HepG2 (cell line): ENCODE results near the gene CAPN10. TPM values are rescaled to one million over a fixed set of nuclear protein-coding genes. Genes with fewer than 3 reads are reported as not detected.

Source experiments
- ATAC-seq: fragments of 200-7000 bp; cut with Tn5 transposase; 3 replicates; pipeline ENCODE4 v1.9.1; 2020; ENCODE audit warnings: mild to moderate bottlenecking, moderate library complexity
- BruUV-seq: library from RNA; stranded (reverse); fragments of 400-500 nt; replicated peaks from 2 replicates; lab custom pipeline; 2021; lab: Mats Ljungman, UMichigan
- CTCF ChIA-PET: fragments of 300-600 bp; formaldehyde crosslinking; extraction: SDS; loops from one replicate; lab custom pipeline; 2021; ENCODE audit warnings: low total read pairs, inconsistent platforms, low intra/inter-chr PET ratio; lab: Yijun Ruan, JAX
- POLR2A ChIA-PET: fragments of 350-600 bp; sonication (Branson Sonifier 250); formaldehyde crosslinking; loops from one replicate; lab custom pipeline; 2020; ENCODE audit warnings: antibody characterized with exemption, inconsistent platforms; lab: Yijun Ruan, JAX
- DNase-seq: peaks from one replicate; pipeline ENCODE4 v3.0.0-alpha.2; 2015; ENCODE audit warnings: low spot score
- FAIRE-seq: peaks from 3 replicates; lab custom pipeline; 2011; peaks lifted over from hg19 to GRCh38; lab: Jason Lieb, UNC
- H2AFZ ChIP-seq: one replicate; pipeline ENCODE4 v1.6.1; 2011; ENCODE audit warnings: low read length, inconsistent platforms
- H3K27ac ChIP-seq: fragments of 300-600 bp; 3 replicates; pipeline ENCODE4 v1.8.0; 2011; ENCODE audit warnings: mixed run types, mild to moderate bottlenecking, mixed read lengths, low read length, inconsistent platforms; ENCODE audit not compliant: insufficient read depth; ENCODE audit errors: extremely low read length
- H3K27me3 ChIP-seq, 2 experiments: fragments of 200-600 bp in 1 of 2; 2 replicates in 1 of 2; 3 replicates in 1 of 2; pipeline versions ENCODE4 v1.6.0 to v1.8.0; 2011; ENCODE audit warnings: low read length in 2 of 2, mild to moderate bottlenecking in 2 of 2, moderate library complexity in 2 of 2, inconsistent platforms in 1 of 2; ENCODE audit not compliant: insufficient read depth in 2 of 2, control insufficient read depth in 1 of 2
- H3K36me3 ChIP-seq, 2 experiments: fragments of 200-600 bp in 1 of 2; replicated peaks in 1 of 2; 2 replicates in 1 of 2; 3 replicates in 1 of 2; pipeline versions ENCODE4 v1.5.1 to v1.8.0; 2011; ENCODE audit warnings: low read length in 2 of 2, inconsistent platforms in 1 of 2; ENCODE audit not compliant: insufficient read depth in 2 of 2, control insufficient read depth in 1 of 2
- H3K4me1 ChIP-seq: 2 replicates; pipeline ENCODE4 v1.5.1; 2012; ENCODE audit warnings: low read length, inconsistent platforms; ENCODE audit not compliant: insufficient read depth
- H3K4me2 ChIP-seq: 2 replicates; pipeline ENCODE4 v1.6.0; 2011; ENCODE audit warnings: low read depth, low read length, inconsistent platforms
- H3K4me3 ChIP-seq, 3 experiments: fragments of 200-600 bp in 1 of 3; sonication (generic), shearing (Covaris generic) in 1 of 3; replicated peaks in 1 of 3; 2 replicates each; pipeline ENCODE4 v1.5.1; 2011 to 2016; ENCODE audit warnings: low read length in 3 of 3, inconsistent platforms in 2 of 3, low read depth in 2 of 3, mild to moderate bottlenecking in 2 of 3, control low read depth in 1 of 3, mixed read lengths in 1 of 3; ENCODE audit not compliant: insufficient read depth in 1 of 3
- H3K79me2 ChIP-seq: one replicate; pipeline ENCODE4 v1.6.1; 2011; ENCODE audit warnings: low read length, inconsistent platforms; ENCODE audit not compliant: insufficient read depth
- H3K9ac ChIP-seq: 2 replicates; pipeline ENCODE4 v1.6.0; 2011; ENCODE audit warnings: mild to moderate bottlenecking, low read depth, low read length, inconsistent platforms; ENCODE audit not compliant: insufficient read depth
- H3K9me3 ChIP-seq: 2 replicates; pipeline ENCODE4 v1.5.1; 2012; ENCODE audit warnings: mild to moderate bottlenecking, low read length
- H4K20me1 ChIP-seq: 2 replicates; pipeline ENCODE4 v1.6.0; 2011; ENCODE audit warnings: inconsistent platforms, mild to moderate bottlenecking, low read length, moderate library complexity; ENCODE audit not compliant: insufficient read depth
- AGO1 ChIP-seq: fragments of 200-400 bp; formaldehyde crosslinking; IDR thresholded peaks from 2 replicates; pipeline ENCODE4 v1.6.1; 2017; ENCODE audit warnings: mild to moderate bottlenecking, low read depth, low read length, moderate library complexity; ENCODE audit not compliant: poor library complexity, severe bottlenecking
- AGO2 ChIP-seq: fragments of 200-400 bp; formaldehyde crosslinking; optimal IDR thresholded peaks from 2 replicates; pipeline ENCODE3; 2017; ENCODE audit warnings: mild to moderate bottlenecking, low read depth, low read length, moderate library complexity
- POLR2A ChIP-seq, 2 experiments: IDR thresholded peaks; 2 replicates each; pipeline ENCODE4 v1.6.1; 2011; ENCODE audit warnings: low read depth in 2 of 2, low read length in 2 of 2, mild to moderate bottlenecking in 1 of 2, moderate library complexity in 1 of 2; ENCODE audit not compliant: insufficient read depth in 1 of 2
- SP140L ChIP-seq: sonication (generic); formaldehyde crosslinking; IDR thresholded peaks from 2 replicates; pipeline ENCODE4 v1.4.0; 2020; ENCODE audit warnings: missing genetic modification reagents, borderline replicate concordance
- ZBTB14 ChIP-seq: sonication (generic); formaldehyde crosslinking; IDR thresholded peaks from 2 replicates; pipeline ENCODE4 v1.4.0; 2020; ENCODE audit warnings: missing genetic modification reagents
- ZFP36 ChIP-seq: fragments of 150-350 bp; IDR thresholded peaks from 2 replicates; pipeline ENCODE4 v1.6.1; 2018; ENCODE audit warnings: borderline replicate concordance, low read length, low read depth; ENCODE audit not compliant: partially characterized antibody
- ZFYVE20 ChIP-seq: sonication (generic); formaldehyde crosslinking; IDR thresholded peaks from 2 replicates; pipeline ENCODE4 v1.8.0; 2023; ENCODE audit warnings: low read depth, mild to moderate bottlenecking, moderate library complexity, missing genetic modification reagents, borderline replicate concordance
- ZNF275 ChIP-seq: sonication (generic); formaldehyde crosslinking; IDR thresholded peaks from 2 replicates; pipeline ENCODE4 v1.8.0; 2022; ENCODE audit warnings: missing genetic modification reagents, mild to moderate bottlenecking, inconsistent platforms, borderline replicate concordance
- ZNF788 ChIP-seq: sonication (generic); formaldehyde crosslinking; IDR thresholded peaks from 2 replicates; pipeline ENCODE4 v1.5.0; 2020; ENCODE audit warnings: mild to moderate bottlenecking, missing genetic modification reagents, borderline replicate concordance
- WGBS: methylation state at CpG from one replicate; pipeline ENCODE4 v1.1.6; 2017; ENCODE audit warnings: low lambda C conversion rate; 5-methylcytosine and 5-hydroxymethylcytosine counted together
- in situ Hi-C: cut with HindIII; loops from 2 replicates; pipeline ENCODE4 v1.10.0; 2017; ENCODE audit warnings: low pct_unique_long_range_greater_than_20kb; ENCODE audit not compliant: extremely low pct_ligation_motif_present
- intact Hi-C: fragments of 100-400 bp; cut with micrococcal nuclease; formaldehyde crosslinking; loops from one replicate; pipeline ENCODE4 v1.10.0; 2022; ENCODE audit not compliant: unreplicated experiment
- polyA plus RNA-seq, 8 experiments: library from polyadenylated mRNA; depleted of rRNA in 3 of 8; stranded (reverse) in 7 of 8; unstranded in 1 of 8; fragments of >200 nt; fragmentation: Illumina TruSeq in 4 of 8; extraction: Trizol in 4 of 8; gene quantifications; 2 replicates each; pipeline versions ENCODE4 v1.2.1 to v1.2.3, GENCODE V29; 2011 to 2016; ENCODE audit warnings: low read depth in 4 of 8, missing spikeins in 1 of 8, mixed read lengths in 1 of 8; ENCODE audit not compliant: insufficient read depth in 1 of 8
- total RNA-seq, 5 experiments: library from RNA; depleted of rRNA; stranded (reverse); fragments of >200 nt; fragmentation: Illumina TruSeq; extraction: Trizol; gene quantifications; 2 replicates each; pipeline ENCODE4 v1.2.3, GENCODE V29; 2016; ENCODE audit warnings: low read depth in 1 of 5

The CAPN10 gene
- total and polyA plus RNA-seq, 2 of the 13 experiments (the other 11 are each of a cell fraction or from before 2014, with no cell fraction given), result 27.6 to 32.4 TPM

GRCh38 chr2:240578488-240578887 is 8.0 kb upstream of the CAPN10 start:
- 100% methylated on average over 6 of the region's 8 CpGs for WGBS
- Histone ChIP-seq H3K36me3 (peaks cover 3 to 13% of the 10 kb centered on the region in 2 experiments; a peak in 4 of 5 replicates), H3K4me3 (no peak overlapping the region), H3K4me2 (no peak overlapping the region), H3K27me3 (no peaks in the 10 kb centered on the region), H3K4me1 (peaks cover 48% of the 10 kb centered on the region), H3K9ac (no peak overlapping the region), H3K79me2 (peaks cover 27% of the 10 kb centered on the region), H3K27ac (no peak overlapping the region), H3K9me3 (no peaks in the 10 kb centered on the region), H2AFZ (no peak overlapping the region), H4K20me1 (peaks cover 3% of the 10 kb centered on the region; the same call in 1 of the 2 replicates)
- intact Hi-C loops, result no loop called here
- in situ Hi-C loops, result no loop called here
- no peak for DNase-seq
- no peak for ATAC-seq
- FAIRE-seq, result no peak
- ChIA-PET POLR2A (interaction anchor here (0.9 to 3.2 kb wide), 3 partner anchors 8 to 12 kb away, joined by 4 to 11 read pairs (median 6); partner anchors contain the start of genes CAPN10 and RNPEPL1), CTCF (no interaction called here)
- TF ChIP-seq SP140L (CRISPR knock-in tag) (no peak), AGO2 (peak; percentile 49), ZNF788 (CRISPR knock-in tag) (no peak), POLR2A (IDR thresholded peaks at IDR 0.05; ENCODE audit: insufficient read depth in 1 of 2, low read depth in 2 of 2, low read length in 2 of 2) (peak in 1 of 2 experiments; percentile 9; a peak in 1 of 4 replicates), ZNF275 (CRISPR knock-in tag) (0 out of 2 replicates have a peak, but pooled peaks have one; percentile 18), AGO1 (peak; percentile 11), ZFYVE20 (no peak), ZBTB14 (0 out of 2 replicates have a peak, but pooled peaks have one; percentile 13), ZFP36 (no peak)
- BruUV-seq, result no TSS peak
